Nephron progenitor cell (in vitro differentiated cells): ENCODE data around the gene IL27RA.

ENCODE experiments used
- DNase-seq: peaks from one replicate; pipeline ENCODE4 v3.0.0; 2021
- H3K27ac Mint-ChIP-seq: 2 replicates; pipeline ENCODE4 v1.8.0; 2021; ENCODE audit warnings: mild to moderate bottlenecking, moderate library complexity, mixed read lengths
- H3K27me3 Mint-ChIP-seq: 2 replicates; pipeline ENCODE4 v1.8.0; 2021; ENCODE audit warnings: mild to moderate bottlenecking, low read depth, mixed read lengths; ENCODE audit not compliant: poor library complexity
- H3K36me3 Mint-ChIP-seq: 2 replicates; pipeline ENCODE4 v1.8.0; 2021; ENCODE audit warnings: low read depth, mixed read lengths
- H3K4me1 Mint-ChIP-seq: 2 replicates; pipeline ENCODE4 v1.8.0; 2021; ENCODE audit warnings: mixed read lengths
- H3K4me3 Mint-ChIP-seq: 2 replicates; pipeline ENCODE4 v1.8.0; 2021; ENCODE audit warnings: mild to moderate bottlenecking, moderate library complexity, mixed read lengths
- H3K9me3 Mint-ChIP-seq: 2 replicates; pipeline ENCODE4 v1.8.0; 2021; ENCODE audit warnings: mild to moderate bottlenecking, moderate library complexity, mixed read lengths
- CTCF ChIP-seq: fragments of 200-600 bp; sonication (generic); IDR thresholded peaks from 2 replicates; pipeline ENCODE4 v1.5.0; 2021; ENCODE audit warnings: antibody characterized with exemption

The IL27RA gene

GRCh38 chr19:14031719-14032480 is at the start of gene IL27RA:
IL27RA (plus strand) TSS chr19:14031762; CDS start chr19:14031873, 111 bp downstream.
- DNase-seq: peak; percentile 69
- no peaks in the 10 kb centered on the region for H3K36me3 Mint-ChIP-seq

DNA sequence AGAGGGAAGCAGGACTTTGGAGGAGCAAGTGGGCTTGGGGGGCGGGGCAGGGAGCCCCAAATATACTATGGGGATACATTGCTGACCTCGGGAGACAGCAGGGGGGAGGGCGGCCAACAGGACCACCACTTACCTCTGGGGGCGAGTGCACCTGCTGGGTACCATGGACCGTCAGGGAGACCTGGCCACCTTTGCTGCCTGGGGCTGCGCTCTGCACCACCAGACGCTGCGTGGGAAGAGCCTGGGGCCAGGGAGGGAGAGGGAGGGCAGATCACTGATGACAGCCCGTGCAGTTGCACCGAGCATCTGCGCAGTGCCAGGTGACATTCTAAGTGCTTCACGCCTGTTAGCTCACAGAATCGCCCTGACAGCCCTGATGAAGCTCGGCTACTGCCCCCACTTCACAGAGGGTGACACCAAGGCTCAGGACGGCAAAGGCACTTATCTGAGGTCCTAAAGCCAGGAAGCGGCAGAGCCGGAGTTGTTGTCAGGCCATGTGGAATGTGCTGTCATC is 49.5 kb upstream of the IL27RA start:
- no peak overlapping the region for H3K27ac Mint-ChIP-seq
- no peak overlapping the region for H3K4me3 Mint-ChIP-seq
- H3K4me1 Mint-ChIP-seq: peaks cover 47% of the 10 kb centered on the region
- no peaks in the 10 kb centered on the region for H3K36me3 Mint-ChIP-seq
- DNase-seq: no peak
- H3K27me3 Mint-ChIP-seq: no peaks in the 10 kb centered on the region
- H3K9me3 Mint-ChIP-seq: no peaks in the 10 kb centered on the region
- TF ChIP-seq CTCF: no peak

More at GRCh38 chr19:14031719-14032480, at the start of gene IL27RA:
- no peaks in the 10 kb centered on the region for H3K9me3 Mint-ChIP-seq
- H3K27me3 Mint-ChIP-seq: peaks cover 34% of the 10 kb centered on the region
- peak; percentile 54 for TF ChIP-seq CTCF
- H3K4me1 Mint-ChIP-seq: peaks cover 10% of the 10 kb centered on the region
- no peak within 1 kb of the TSS for H3K27ac Mint-ChIP-seq
- peak within 1 kb of the TSS; percentile 82 for H3K4me3 Mint-ChIP-seq

GRCh38 chr19:13982773-13983172 is 48.8 kb upstream of the IL27RA start:
- TF ChIP-seq CTCF: no peak
- no peak for DNase-seq
- Mint-ChIP-seq H3K27me3 (no peaks in the 10 kb centered on the region), H3K4me1 (peaks cover 54% of the 10 kb centered on the region), H3K36me3 (no peaks in the 10 kb centered on the region), H3K27ac (no peak overlapping the region), H3K9me3 (no peaks in the 10 kb centered on the region), H3K4me3 (no peak overlapping the region)

DNA sequence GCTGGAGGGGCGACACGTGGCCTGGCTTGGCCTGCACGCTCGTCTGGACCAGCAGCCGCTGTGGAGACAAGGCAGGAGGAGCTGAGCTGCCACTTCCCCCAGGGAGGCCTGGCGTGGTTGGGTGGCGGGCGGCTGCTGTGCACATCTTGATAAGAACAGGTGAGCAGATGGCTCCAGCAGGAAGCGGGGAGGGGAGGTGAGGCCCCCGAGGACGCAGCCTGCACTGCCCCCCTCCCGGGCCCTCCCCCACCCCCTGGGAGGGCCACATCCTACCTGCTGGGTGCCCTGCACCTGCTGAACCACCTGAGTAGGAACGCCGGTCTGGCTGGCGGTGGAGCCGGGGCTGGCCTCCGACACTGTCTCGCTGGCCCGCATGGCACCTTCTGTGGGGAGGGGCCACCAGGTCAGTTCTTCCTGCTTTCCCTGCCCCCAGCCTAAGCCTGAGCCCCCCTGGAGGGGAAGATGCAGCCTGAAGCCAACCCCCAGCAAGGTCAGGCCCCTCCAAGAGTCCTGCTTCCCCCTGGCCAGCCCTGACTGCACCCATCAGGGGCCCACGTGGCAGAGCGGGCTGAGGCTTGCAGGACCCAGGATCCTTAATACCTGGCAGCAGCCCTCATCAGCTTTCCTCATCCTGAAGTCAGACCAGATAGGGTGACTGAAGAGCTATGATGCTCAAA is 48.2 kb upstream of the IL27RA start:
- H3K27me3 Mint-ChIP-seq: no peaks in the 10 kb centered on the region
- peaks cover 58% of the 10 kb centered on the region for H3K4me1 Mint-ChIP-seq
- H3K4me3 Mint-ChIP-seq: no peak overlapping the region
- TF ChIP-seq CTCF: no peak
- no peak for DNase-seq
- no peaks in the 10 kb centered on the region for H3K36me3 Mint-ChIP-seq
- no peak overlapping the region for H3K27ac Mint-ChIP-seq
- H3K9me3 Mint-ChIP-seq: no peaks in the 10 kb centered on the region

DNA sequence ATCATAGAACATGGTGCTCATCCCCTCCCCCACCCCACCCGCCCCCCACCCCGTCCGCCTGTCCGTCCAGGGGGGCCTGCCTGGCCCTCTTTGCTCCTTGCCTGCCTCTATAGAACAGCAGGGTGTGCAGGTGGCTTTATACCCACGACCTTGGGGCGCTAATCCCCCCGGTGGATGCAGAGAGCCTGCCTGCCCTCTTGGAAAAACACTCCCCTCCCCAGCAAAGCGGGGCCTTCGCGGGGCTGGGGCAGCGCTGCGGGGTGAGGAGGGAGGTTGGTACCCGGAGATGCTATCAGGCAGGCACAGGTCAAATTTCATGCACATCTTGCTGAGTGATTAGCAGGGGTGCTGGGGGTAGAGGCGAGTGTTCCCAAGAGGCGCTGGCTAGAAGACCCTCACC is 47.4 kb upstream of the IL27RA start:
- Mint-ChIP-seq H3K27ac (no peak overlapping the region), H3K4me1 (peaks cover 64% of the 10 kb centered on the region), H3K27me3 (no peaks in the 10 kb centered on the region), H3K36me3 (peaks cover 6% of the 10 kb centered on the region), H3K9me3 (no peaks in the 10 kb centered on the region), H3K4me3 (no peak overlapping the region)
- DNase-seq: no peak
- TF ChIP-seq CTCF: no peak
